Mucosa of rectum (tissue), 2 donors: Measurements from ENCODE around the gene GAB3.

Source experiments
- H3K27ac ChIP-seq, 2 donors: one replicate each; pipeline ENCODE4 v1.7.0; 2013; ENCODE audit warnings: inconsistent platforms in 2 of 2, low read depth in 2 of 2, low read length in 2 of 2
- H3K27me3 ChIP-seq, 2 donors: one replicate each; pipeline ENCODE4 v1.7.0; 2013; ENCODE audit warnings: low read length in 2 of 2; ENCODE audit not compliant: control insufficient read depth in 2 of 2, insufficient read depth in 2 of 2
- H3K36me3 ChIP-seq, 2 donors: one replicate each; pipeline ENCODE4 v1.7.0; 2013; ENCODE audit warnings: low read length in 2 of 2; ENCODE audit not compliant: control insufficient read depth in 2 of 2, insufficient read depth in 2 of 2
- H3K4me1 ChIP-seq, 2 donors: one replicate each; pipeline ENCODE4 v1.7.0; 2013; ENCODE audit warnings: low read length in 2 of 2, mild to moderate bottlenecking in 1 of 2; ENCODE audit not compliant: control insufficient read depth in 2 of 2, insufficient read depth in 2 of 2
- H3K4me3 ChIP-seq, 2 donors: one replicate each; pipeline ENCODE4 v1.7.0; 2013; ENCODE audit warnings: low read length in 2 of 2
- H3K9ac ChIP-seq, 2 donors: one replicate each; pipeline ENCODE4 v1.7.0; 2013; ENCODE audit warnings: low read length in 2 of 2, low read depth in 1 of 2, mild to moderate bottlenecking in 1 of 2
- H3K9me3 ChIP-seq, 2 donors: one replicate each; pipeline ENCODE4 v1.7.0; 2013; ENCODE audit warnings: low read length in 2 of 2; ENCODE audit not compliant: control insufficient read depth in 2 of 2
- donor health status: healthy.
- donor health status: Normal muscosa, but diverticular disease.

Gene GAB3

GRCh38 chrX:154780968-154781367 is 30.1 kb upstream of the GAB3 start:
- Histone ChIP-seq H3K27ac (no peak overlapping the region), H3K9ac (no peak overlapping the region), H3K4me3 (no peak overlapping the region), H3K36me3 (peaks cover 10 to 14% of the 10 kb centered on the region in 2 donors), H3K27me3 (no peaks in the 10 kb centered on the region), H3K9me3 (no peaks in the 10 kb centered on the region), H3K4me1 (no peaks in the 10 kb centered on the region)

GRCh38 chrX:154779261-154779660 is 28.4 kb upstream of the GAB3 start:
- Histone ChIP-seq H3K9me3 (no peaks in the 10 kb centered on the region), H3K36me3 (peaks cover 23 to 31% of the 10 kb centered on the region in 2 donors), H3K27me3 (no peaks in the 10 kb centered on the region), H3K9ac (no peak overlapping the region), H3K27ac (no peak overlapping the region), H3K4me1 (no peaks in the 10 kb centered on the region), H3K4me3 (no peak overlapping the region)

GRCh38 chrX:154776753-154777152 is 25.9 kb upstream of the GAB3 start:
- H3K36me3 ChIP-seq: peaks cover 27 to 45% of the 10 kb centered on the region in 2 donors
- no peaks in the 10 kb centered on the region for H3K4me1 ChIP-seq
- H3K4me3 ChIP-seq: no peak overlapping the region
- no peaks in the 10 kb centered on the region for H3K9me3 ChIP-seq
- no peaks in the 10 kb centered on the region for H3K27me3 ChIP-seq
- H3K27ac ChIP-seq: no peak overlapping the region
- no peak overlapping the region for H3K9ac ChIP-seq

- H3K4me1 ChIP-seq: no peaks in the 10 kb centered on the region
- no peaks in the 10 kb centered on the region for H3K9me3 ChIP-seq
- no peaks in the 10 kb centered on the region for H3K27me3 ChIP-seq
- H3K9ac ChIP-seq: no peak overlapping the region
- no peak overlapping the region for H3K27ac ChIP-seq
- peaks cover 27 to 46% of the 10 kb centered on the region in 2 donors for H3K36me3 ChIP-seq
- H3K4me3 ChIP-seq: no peak overlapping the region
Measured at GRCh38 chrX:154775419-154776349, 24.8 kb upstream of the GAB3 start.

- Histone ChIP-seq H3K36me3 (peaks cover 29 to 48% of the 10 kb centered on the region in 2 donors), H3K4me1 (no peaks in the 10 kb centered on the region), H3K27me3 (no peaks in the 10 kb centered on the region), H3K27ac (no peak overlapping the region), H3K4me3 (no peak overlapping the region), H3K9ac (no peak overlapping the region), H3K9me3 (no peaks in the 10 kb centered on the region)
Measured at GRCh38 chrX:154774622-154775021, 23.7 kb upstream of the GAB3 start.

GRCh38 chrX:154762537-154763296 is 11.8 kb upstream of the GAB3 start, which contains the start of gene DKC1:
DKC1 (plus strand) TSS chrX:154762864; CDS start chrX:154762966, 102 bp downstream.
- peak within 1 kb of the TSS; percentile 60 to 66 for H3K9ac ChIP-seq
- peaks cover 6 to 17% of the 10 kb centered on the region in 2 donors for H3K36me3 ChIP-seq

GRCh38 chrX:154761977-154762536 is 11.2 kb upstream of the GAB3 start:
- no peaks in the 10 kb centered on the region for H3K9me3 ChIP-seq
- peaks cover 6 to 15% of the 10 kb centered on the region in 2 donors for H3K36me3 ChIP-seq
- no peaks in the 10 kb centered on the region for H3K4me1 ChIP-seq
- H3K9ac ChIP-seq: peak overlapping the region; percentile 46 to 66
- no peaks in the 10 kb centered on the region for H3K27me3 ChIP-seq
- H3K27ac ChIP-seq: peak overlapping the region; percentile 71 to 75
- H3K4me3 ChIP-seq: peak overlapping the region; percentile 64 to 89

More at GRCh38 chrX:154762537-154763296, 11.8 kb upstream of the GAB3 start, which contains the start of gene DKC1:
- Histone ChIP-seq H3K4me3 (peak within 1 kb of the TSS; percentile 64 to 89), H3K27ac (peak within 1 kb of the TSS; percentile 71 to 75), H3K27me3 (no peaks in the 10 kb centered on the region), H3K4me1 (no peaks in the 10 kb centered on the region), H3K9me3 (no peaks in the 10 kb centered on the region)

GRCh38 chrX:154758696-154759095 is 7.8 kb upstream of the GAB3 start:
- Histone ChIP-seq H3K27ac (no peak overlapping the region), H3K27me3 (no peaks in the 10 kb centered on the region), H3K9me3 (no peaks in the 10 kb centered on the region), H3K4me3 (no peak overlapping the region), H3K9ac (no peak overlapping the region), H3K4me1 (no peaks in the 10 kb centered on the region), H3K36me3 (no peaks in the 10 kb centered on the region)

GRCh38 chrX:154751669-154752271 is 893 bp upstream of the GAB3 start:
- H3K36me3 ChIP-seq: no peaks in the 10 kb centered on the region
- no peaks in the 10 kb centered on the region for H3K4me1 ChIP-seq
- peak overlapping the region in 1 of 2 donors; percentile 62 for H3K4me3 ChIP-seq
- peak overlapping the region in 1 of 2 donors; percentile 58 for H3K27ac ChIP-seq
- no peak overlapping the region for H3K9ac ChIP-seq
- H3K27me3 ChIP-seq: peaks cover 7 to 21% of the 10 kb centered on the region in 2 donors
- no peaks in the 10 kb centered on the region for H3K9me3 ChIP-seq
